GM18907 (cell line): ENCODE measurements around the gene USF1.
"Not testable (repeated sequence)": the region's sequence is repeated elsewhere in the genome, so short reads cannot be mapped to it uniquely, and the experiment has no call there.

Experiments used
- ATAC-seq: cut with Tn5 transposase; IDR thresholded peaks from one replicate; pipeline ENCODE4 v1.9.1; 2021; ENCODE audit warnings: mild to moderate bottlenecking, moderate library complexity; ENCODE audit not compliant: unreplicated experiment

The USF1 gene

DNA sequence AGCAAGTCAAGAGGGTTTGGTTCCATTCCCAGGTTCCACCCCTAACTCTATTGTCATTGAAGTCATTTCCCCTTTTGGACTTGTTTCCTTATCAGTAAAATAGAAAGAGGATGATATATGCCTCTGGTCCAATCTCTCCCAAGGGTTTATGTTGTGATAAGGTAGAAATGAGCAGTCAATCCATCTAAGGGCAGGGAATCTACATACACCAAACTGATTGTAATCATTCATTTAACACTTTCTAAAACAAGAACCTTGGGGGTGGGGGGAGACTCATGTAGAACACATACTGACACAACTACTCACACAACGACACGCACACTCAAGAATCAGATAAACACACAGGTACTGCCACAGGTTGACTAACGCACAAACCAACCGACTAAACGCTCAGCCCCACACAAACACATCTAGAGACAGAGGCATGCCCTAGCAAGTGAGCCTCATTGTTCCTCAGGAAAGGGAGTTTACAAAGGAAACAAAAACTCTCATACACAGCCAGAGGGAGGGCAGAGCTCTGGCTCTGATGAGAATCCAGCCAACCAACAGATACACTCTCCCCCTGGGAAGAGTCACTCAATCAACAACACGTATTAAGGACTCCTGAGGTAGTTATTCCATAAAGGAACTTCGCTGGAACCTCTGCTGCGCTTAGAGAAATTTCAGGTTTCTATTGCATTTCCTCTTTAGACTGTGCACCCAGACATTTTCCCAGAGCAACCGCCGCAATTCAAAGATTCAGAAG, 25.9 kb downstream of the USF1 start:
- peak; percentile 2 for ATAC-seq

- ATAC-seq: not testable (repeated sequence)
Measured at GRCh38 chr1:161019111-161019660, 26.6 kb downstream of the USF1 start.

DNA sequence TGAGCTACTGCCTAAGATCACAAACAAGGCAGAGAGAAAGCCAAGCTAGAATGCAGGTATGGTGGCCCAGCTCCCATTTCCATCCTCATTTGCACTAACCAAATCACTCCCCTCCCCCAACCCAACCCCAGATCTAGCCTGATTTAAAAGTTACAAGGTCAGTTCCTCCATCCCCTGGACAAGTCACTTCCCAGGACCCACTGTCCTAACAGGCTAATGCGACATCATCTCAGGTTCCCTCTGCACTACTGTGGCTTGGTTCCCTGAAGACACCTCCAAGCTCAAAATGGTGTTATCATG, 27.2 kb downstream of the USF1 start:
- ATAC-seq: no peak

GRCh38 chr1:161017756-161018630, 27.8 kb downstream of the USF1 start:
- ATAC-seq: no peak

GRCh38 chr1:161017181-161017580, 28.6 kb downstream of the USF1 start:
- not testable (repeated sequence) for ATAC-seq

GRCh38 chr1:161016683-161017082, 29.1 kb downstream of the USF1 start:
- not testable (repeated sequence) for ATAC-seq

- peak; percentile 88 for ATAC-seq
Measured at GRCh38 chr1:161013488-161014230, 32.1 kb downstream of the USF1 start.

DNA sequence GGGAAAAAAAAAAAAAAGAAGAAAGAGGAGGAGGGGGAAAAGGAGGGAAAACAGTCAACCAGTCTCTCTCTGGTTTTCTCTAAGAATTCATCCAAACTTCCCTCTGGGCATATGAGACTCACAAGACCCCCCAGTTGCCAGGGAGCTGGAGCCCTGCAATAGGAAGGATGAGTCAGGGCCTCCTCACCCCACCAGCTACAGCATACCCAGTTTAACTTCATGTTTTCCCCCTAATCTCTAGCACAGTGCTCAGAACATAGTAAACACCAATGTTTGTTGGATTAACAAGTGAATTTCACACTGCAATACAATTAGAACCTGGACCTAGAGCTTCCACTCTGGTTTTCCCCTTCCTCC, 32.7 kb downstream of the USF1 start:
- ATAC-seq: peak; percentile 19

DNA sequence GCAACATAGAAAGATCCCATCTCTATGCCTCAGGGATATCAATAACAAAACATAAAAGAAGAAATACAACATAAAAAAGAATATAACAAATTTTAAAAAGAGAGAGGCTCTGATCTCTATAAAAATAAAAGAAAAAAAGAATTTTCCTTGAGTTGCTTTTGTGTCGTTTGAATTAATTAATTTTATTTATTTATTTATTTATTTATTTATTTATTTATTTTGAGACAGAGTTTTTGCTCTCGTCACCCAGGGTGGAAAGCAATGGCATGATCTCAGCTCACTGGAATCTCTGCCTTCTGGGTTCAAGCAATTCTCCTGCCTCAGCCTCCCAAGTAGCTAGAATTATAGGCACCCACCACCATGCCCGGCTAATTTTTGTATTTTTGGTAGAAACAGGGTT, 33.4 kb downstream of the USF1 start:
- no peak for ATAC-seq

DNA sequence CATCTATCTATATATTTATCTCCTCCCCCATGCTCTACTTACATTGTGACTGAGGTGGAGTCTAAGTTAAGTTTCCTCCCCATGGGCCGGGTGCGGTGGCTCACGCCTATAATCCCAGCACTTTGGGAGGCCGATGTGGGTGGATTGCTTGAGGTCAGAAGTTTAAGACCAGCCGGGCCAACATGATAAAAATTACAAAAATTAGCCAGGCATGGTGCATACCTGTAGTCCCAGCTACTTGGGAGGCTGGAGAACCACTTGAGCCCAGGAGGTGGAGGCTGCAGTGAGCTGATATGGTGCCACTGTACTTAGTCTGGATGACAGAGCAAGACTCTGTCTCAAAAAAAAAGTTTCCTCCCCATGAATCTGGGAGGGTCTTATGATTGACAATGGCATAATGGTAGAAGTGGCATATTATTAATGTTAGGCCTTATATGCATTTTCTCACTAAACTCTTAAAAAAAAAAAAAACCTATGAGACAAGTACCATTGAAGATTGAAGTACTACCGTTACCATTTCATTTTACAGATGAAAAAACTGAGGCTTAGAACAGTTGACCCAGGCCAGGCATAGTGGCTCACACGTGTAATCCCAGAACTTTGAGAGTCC, 36.1 kb downstream of the USF1 start:
- no peak for ATAC-seq

DNA sequence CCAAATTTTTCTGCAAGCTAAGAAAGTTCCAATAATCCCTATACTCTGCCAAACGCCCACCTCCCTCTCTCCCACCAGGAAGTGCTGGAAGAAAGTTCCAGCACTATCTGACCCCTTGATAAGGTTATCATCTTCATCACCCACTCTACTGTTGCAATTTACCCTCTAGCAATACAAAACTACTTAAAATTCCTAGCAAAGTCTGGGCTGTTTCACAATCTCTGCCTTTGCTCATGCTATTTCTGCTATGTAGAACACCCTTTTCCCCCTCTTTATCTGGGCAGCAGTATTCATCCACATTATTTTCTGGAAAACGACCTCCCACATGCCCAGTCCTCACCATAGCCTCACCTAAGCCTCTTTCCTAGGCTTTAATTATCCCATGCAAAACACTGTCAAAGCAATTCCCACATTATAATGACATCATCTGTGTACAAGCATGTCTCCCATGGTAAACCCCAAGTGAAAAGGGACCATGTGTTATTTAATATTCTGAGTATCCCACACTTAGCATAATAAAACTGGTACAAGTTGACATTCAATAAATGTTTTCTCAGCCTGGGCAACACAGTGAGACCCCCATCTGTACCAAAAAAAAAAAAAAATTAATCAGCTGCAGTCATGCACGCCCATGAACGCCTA, 36.8 kb downstream of the USF1 start:
- no peak for ATAC-seq

DNA sequence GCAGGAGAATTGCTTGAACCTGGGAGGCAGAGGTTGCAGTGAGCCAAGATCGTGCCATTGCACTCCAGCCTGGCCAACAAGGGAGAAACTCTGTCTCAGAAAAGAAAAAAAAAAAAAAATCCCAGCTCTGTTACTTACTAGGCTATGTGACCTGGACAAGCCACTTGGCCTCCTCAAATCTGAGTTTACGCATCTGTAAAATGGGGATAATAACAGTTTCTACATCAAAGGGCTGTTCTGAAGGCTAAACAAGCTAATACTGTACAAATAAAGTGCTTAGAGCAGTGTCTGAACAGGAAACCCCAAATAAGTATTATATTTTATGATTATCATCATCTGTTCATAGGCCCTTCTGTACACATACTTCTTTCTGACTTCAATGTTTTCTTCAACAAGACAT, 38.4 kb downstream of the USF1 start:
- no peak for ATAC-seq

DNA sequence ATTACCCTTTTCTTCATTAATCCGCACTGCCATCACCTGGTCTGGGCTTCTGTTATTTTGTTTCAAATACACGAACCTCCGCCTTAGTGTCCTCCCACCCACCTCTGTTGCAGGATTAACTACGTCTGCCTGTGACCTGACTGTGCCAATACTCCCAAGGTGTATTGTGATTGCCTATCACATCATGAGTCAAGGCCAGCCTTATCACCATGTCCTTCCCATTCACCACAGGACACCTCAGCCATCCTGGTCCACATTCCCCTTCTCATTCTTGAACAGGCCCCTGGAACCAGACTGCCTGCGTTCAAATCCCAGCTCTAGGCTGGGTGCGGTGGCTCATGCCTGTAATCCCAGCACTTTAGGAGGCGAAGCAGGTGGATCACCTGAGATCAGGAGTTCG, 39.2 kb downstream of the USF1 start:
- no peak for ATAC-seq

GRCh38 chr1:161001525-161001924, 44.3 kb downstream of the USF1 start:
- ATAC-seq: no peak

GRCh38 chr1:161000736-161001480, 44.9 kb downstream of the USF1 start:
- no peak for ATAC-seq

DNA sequence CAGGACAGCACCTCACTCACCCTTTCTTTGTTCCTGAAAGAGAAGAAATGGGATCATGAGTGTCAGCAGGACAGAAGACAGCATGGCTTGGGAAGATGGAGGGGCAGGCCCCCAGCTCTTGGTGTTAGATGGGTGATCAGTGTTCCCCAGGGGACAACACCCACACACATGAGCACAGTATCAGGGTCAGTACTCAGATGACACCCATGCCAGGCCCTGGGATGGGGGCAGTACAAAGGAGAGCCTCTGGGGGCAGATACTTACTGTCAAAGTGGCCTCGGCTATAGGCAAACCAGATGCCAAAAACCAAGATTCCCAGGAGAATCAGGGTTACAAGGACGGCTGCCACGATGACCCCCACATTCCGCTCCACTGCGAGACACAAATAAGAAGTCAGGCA, 46.4 kb downstream of the USF1 start:
- no peak for ATAC-seq

GRCh38 chr1:160997323-160998038, 48.3 kb downstream of the USF1 start:
- no peak for ATAC-seq

DNA sequence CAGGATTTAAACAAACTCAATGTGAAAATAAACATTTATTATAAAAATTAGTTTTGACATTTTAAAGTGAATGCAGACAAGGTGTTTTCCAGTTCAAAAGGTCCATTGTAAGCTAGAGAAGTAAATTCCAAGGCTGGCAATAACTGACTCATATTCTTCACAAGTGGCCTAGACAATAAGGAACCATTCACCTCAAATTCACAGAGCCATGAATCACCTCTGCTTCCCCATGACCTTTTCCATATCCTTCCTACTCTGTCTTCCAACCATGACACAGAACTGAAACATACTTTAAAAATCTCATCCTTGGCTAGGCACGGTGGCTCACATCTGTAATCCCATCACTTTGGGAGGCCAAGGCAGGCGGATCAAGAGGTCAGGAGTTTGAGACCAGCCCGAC, 49.6 kb downstream of the USF1 start:
- ATAC-seq: no peak

DNA sequence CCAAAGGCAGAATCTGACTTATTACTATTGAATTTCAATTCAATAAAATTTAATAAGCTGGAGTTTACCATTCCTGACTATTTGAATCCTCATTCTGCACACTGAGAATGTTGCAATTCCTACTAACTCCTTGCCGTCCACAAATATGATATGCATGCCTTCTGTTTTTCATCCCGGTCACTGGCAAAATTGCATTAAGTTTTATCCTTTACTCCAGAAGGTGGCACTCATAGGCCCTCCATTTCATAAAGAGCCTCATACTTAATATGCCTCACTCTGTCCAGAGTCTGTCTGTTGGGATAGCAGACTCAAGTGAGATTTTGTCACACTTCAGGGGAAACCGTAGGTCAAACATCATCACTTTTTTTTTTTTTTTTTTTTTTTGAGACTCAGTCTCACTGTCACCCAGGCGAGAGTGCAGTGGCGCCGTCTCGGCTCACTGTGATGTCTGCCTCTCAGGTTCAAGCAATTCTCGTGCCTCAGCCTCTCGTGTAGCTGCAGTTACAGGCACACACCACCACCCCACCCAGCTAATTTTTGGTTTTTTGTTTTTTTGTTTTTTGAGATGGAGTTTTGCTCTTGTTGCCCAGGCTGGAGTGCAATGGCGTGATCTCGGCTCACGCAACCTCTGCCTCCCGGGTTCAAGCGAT, 52.1 kb downstream of the USF1 start:
- ATAC-seq: no peak
